Ureter (tissue), 1 donor: Measurements from ENCODE around the gene PRKCH. TPM values are rescaled to one million over a fixed set of nuclear protein-coding genes. Genes with fewer than 3 reads are reported as not detected.

ENCODE experiments used
- DNase-seq: peaks from one replicate; pipeline ENCODE4 v3.0.0-alpha.2; 2020; ENCODE audit warnings: low spot score
- total RNA-seq: library from RNA; stranded (reverse); gene quantifications from one replicate; pipeline ENCODE4 v1.2.4, GENCODE V29; 2023
- donor health status: DM: yes; HTN: yes; CAD: no.

Gene PRKCH
- total RNA-seq, 1 donor from 2014 or later: 90.2 TPM

DNA sequence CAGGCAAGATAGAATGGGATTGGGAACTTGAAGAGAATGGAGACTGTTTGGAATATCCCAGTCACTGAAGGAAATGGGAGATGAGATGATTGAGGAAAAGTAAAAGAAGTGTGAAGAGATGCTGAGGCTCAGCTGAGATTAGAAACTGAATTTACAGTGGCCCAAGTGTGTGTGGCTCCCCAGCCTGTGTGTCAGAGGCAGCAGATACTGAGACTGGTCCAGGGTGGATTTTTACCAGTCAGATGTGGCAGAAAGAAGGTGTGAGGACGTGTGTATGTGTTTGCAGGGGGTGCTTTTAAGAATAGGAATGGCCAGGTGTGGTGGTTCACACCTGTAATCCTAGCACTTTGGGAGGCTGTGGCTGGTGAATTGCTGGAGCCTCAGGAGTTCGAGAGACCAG is 42.9 kb downstream of the PRKCH start:
- no peak for DNase-seq

- no peak for DNase-seq
Measured at GRCh38 chr14:61365667-61366212, 44.4 kb downstream of the PRKCH start.

GRCh38 chr14:61368114-61368710 is 46.8 kb downstream of the PRKCH start:
- peak; percentile 60 for DNase-seq

DNA sequence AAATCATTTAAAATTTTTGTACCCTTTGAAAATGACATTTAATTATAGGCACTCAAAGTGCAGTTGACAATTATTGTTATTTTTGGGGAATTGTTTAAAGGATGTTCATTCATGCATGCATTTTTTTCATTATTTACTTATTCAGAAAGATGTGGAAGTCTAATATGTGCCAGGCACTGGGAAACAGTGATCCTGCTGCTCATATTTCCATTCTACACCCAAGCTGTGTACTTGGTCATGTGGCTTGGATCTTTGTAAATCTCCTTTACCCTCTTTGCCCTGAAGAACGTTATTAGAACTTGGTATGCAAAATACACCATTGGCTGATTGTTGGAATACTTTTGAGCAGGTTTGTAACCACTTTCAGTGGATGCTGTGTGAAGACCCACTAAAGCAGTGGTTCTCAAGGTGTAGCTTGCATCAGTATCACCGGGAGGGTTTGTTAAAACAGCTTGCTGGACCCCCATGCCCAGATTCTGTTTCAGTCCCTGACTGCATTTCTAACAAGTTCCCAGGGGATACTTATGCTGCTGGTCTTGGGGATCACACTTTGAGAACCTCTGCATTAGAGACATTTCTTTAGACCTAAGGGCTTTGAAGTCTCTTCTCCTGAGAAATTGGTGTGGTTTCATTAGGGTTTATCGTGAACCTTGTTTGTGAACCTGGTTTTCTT is 47.5 kb downstream of the PRKCH start:
- DNase-seq: no peak

GRCh38 chr14:61369454-61369810 is 48.1 kb downstream of the PRKCH start:
- DNase-seq: no peak

- DNase-seq: no peak
Measured at GRCh38 chr14:61372379-61372778, 51.0 kb downstream of the PRKCH start.

GRCh38 chr14:61372842-61373555 is 51.6 kb downstream of the PRKCH start:
- no peak for DNase-seq

GRCh38 chr14:61374284-61374683 is 52.9 kb downstream of the PRKCH start:
- no peak for DNase-seq

DNA sequence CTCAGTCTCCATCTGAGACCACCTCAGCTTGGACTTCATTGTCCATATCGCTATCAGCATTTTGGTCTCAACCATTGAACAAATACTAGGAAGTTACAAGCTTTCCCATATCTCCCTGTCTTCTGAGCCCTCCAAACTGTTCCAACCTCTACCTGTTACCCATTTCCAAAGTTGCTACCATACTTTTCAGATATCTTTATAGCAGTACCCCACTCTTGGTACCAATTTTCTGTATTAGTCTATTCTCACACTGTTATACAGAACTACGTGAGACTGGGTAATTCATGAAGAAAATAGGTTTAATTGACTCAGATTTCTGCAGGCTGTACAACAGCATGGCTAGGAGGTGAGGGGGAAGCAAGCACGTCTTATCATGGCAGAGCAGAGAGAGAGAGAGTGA is 53.8 kb downstream of the PRKCH start:
- DNase-seq: no peak

DNA sequence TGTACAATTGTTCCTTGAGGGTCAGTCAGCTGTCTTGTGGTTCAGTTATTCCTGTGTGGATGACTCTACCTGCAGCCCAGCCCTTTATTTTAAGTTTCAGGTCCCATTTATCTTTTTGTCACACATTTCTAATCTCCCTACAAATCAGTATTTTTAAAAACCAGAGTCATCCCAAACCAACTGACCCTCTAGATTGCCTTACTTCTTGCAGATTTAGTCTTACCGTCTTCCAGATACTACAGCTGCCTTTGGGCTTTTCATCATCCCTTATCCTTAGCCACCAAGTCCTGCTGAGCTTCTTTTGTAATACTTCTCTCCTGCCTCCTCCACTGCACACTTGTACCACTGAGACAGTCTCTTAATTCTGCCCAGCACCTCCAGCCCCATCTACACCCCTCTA is 54.9 kb downstream of the PRKCH start:
- no peak for DNase-seq

GRCh38 chr14:61377749-61378148 is 56.4 kb downstream of the PRKCH start:
- no peak for DNase-seq

DNA sequence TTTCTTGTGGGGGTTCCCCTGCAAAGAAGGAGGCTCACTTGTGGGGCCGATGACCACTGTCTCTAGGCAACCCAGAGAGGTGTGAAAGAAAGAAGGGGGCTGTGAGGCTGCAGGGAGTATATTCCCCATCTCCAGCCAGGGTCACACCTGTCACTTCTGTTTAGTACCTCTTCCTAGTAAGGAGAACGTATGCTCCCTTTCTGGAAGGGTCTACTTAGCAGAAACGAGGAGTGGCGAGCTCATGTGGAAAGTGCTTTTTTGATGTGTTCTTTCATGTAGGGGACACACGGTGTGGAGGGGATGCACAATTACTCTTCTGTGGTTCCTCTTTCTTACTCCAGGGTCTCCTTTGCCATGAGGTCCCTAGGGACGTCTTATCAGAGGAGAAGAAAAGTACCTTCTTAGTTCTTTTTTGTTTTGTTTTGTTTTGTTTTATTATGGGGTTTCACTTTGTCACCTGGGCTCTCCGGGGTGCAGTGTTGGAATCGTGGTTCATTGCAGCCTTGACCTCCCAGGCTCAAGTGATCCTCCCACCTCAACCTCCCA is 58.3 kb downstream of the PRKCH start:
- DNase-seq: no peak

DNA sequence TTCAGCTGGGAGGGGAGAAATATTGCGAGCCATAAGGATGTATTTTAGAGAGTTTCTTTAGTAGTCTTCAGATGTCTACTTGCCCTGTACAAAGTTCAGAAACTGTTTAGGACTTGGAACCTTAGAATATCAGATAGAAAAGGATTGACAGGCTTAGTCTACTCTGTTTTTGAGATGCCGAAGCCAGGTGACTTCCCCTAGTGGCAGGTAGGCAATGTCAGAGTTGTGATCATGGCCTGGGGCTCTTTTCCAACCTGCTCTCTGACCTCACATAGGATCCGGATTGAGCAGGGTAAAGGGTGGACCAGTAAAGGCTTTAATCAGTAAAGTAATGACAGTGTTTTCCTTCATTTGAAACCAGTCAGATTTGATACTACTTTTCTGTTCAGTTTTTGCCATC is 59.6 kb downstream of the PRKCH start:
- no peak for DNase-seq

- DNase-seq: no peak
Measured at GRCh38 chr14:61381553-61381952, 60.2 kb downstream of the PRKCH start.

DNA sequence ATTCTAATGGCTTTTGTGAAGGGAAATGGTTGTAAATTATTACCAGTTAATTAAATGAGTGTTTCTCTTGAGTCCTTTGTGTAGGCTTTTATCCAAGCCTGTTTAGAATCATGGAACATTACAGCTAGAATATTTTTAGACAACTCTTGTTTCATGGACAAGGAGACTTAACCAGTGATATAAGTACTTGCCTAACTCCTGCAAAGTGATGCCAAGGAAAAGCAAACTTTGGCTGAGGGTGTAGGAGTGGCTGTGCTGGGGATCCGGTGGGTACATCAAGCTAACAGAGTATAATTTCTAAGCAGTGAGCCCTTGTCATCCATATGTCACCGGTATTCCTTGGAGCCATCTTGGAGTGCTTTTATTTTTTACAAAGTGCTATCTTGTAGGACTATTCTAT is 61.5 kb downstream of the PRKCH start:
- no peak for DNase-seq

GRCh38 chr14:61385002-61385685 is 63.8 kb downstream of the PRKCH start:
- no peak for DNase-seq

- DNase-seq: no peak
Measured at GRCh38 chr14:61386173-61386772, 64.9 kb downstream of the PRKCH start.

- DNase-seq: no peak
Measured at GRCh38 chr14:61387076-61387475, 65.7 kb downstream of the PRKCH start.

DNA sequence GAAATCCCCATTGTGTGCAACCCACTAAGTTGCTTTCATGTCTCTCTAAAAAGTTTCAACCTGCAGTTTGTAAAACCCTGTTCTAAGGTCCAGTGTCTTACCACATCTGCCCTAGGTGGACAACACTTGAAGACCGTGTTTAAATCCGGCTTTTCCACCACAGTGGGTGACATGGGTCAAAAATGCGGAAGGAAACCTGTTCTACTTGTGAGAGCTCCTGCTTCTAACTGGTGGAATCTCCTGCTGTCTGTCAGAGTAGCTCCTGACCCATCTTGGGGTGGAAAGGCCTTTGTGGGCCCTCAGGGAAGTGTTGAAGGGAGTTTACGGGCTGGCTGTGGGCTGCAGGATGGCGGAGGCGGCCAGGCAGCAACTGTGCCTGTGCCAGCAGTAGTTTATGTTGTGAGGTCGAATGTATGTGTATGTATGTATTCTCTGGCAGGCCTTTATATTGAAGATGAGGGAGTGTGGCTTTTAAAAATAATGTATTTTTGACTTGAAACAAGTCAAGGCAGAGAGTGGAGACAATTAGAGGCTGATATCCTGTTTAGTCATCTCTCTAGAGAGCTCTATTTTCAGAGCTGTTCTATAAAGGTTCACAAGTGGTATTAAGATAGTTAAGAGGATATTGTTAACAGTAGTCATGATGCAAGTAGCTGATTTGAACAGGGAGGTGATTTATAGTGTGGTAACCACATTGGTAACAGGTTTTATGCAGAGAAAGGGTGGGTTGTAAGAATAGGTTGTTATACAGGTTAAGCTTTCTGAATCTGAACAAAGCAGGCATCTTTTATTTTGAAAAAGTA is 67.0 kb downstream of the PRKCH start:
- peak; percentile 68 for DNase-seq

DNA sequence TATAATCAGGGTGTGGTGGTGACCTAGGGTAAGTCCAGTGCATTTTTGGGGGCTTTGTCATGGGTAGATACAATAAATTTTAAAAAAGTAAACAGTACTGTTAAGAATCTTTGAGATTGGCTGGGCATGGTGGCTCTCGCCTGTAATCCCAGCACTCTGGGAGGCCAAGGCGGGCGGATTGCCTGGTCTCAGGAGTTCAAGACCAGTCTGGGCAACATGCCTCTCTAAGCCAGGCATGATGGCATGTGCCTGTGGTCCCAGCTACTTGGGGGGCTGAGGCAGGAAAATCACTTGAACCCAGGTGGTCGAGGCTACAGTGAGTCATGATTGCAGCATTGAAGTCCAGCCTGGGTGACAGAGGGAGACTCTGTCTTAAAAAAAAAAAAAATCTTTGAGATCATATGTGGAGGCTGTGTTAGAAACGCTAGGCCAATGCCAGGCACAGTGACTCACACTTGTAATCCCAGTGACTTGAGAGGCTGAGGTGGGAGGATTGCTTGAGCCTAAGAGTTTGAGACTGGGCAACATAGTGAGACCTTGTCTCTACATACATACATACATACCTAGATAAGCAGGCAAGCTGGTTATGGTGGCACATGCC is 67.7 kb downstream of the PRKCH start:
- DNase-seq: no peak
